Chondrocyte (in vitro differentiated cells): ENCODE results near the gene RAMP2. TPM values are rescaled to one million over a fixed set of nuclear protein-coding genes. Genes with fewer than 3 reads are reported as not detected.

Experiments used
- DNase-seq: peaks from one replicate; pipeline ENCODE4 v3.0.0; 2021; ENCODE audit warnings: mixed read lengths, low spot score
- H3K27ac Mint-ChIP-seq: one replicate; pipeline ENCODE4 v1.8.0; 2021; ENCODE audit warnings: mild to moderate bottlenecking, moderate library complexity, mixed read lengths; ENCODE audit not compliant: unreplicated experiment
- H3K27me3 Mint-ChIP-seq: 2 replicates; pipeline ENCODE4 v1.8.0; 2021; ENCODE audit warnings: low read depth, mixed read lengths
- H3K36me3 Mint-ChIP-seq: 2 replicates; pipeline ENCODE4 v1.8.0; 2021; ENCODE audit warnings: low read depth, mixed read lengths
- H3K4me1 Mint-ChIP-seq: 2 replicates; pipeline ENCODE4 v1.8.0; 2021; ENCODE audit warnings: low read depth, mild to moderate bottlenecking, mixed read lengths
- H3K4me3 Mint-ChIP-seq: one replicate; pipeline ENCODE4 v1.8.0; 2021; ENCODE audit warnings: mild to moderate bottlenecking, moderate library complexity, mixed read lengths; ENCODE audit not compliant: unreplicated experiment
- H3K9me3 Mint-ChIP-seq: 2 replicates; pipeline ENCODE4 v1.8.0; 2021; ENCODE audit warnings: low read depth, mixed read lengths
- CTCF ChIP-seq: fragments of 200-600 bp; sonication (generic); IDR thresholded peaks from 2 replicates; pipeline ENCODE4 v1.5.0; 2021; ENCODE audit warnings: antibody characterized with exemption, mild to moderate bottlenecking, moderate library complexity
- total RNA-seq: library from RNA; stranded (reverse); gene quantifications from 3 replicates; pipeline ENCODE4 v1.2.1, GENCODE V29; 2021

Gene RAMP2
- total RNA-seq, 1 donor from 2014 or later: 3.9 TPM

- H3K9me3 Mint-ChIP-seq: no peaks in the 10 kb centered on the region
- no peak overlapping the region for H3K27ac Mint-ChIP-seq
- DNase-seq: peak; percentile 5
- H3K27me3 Mint-ChIP-seq: peaks cover 8% of the 10 kb centered on the region
- no peaks in the 10 kb centered on the region for H3K36me3 Mint-ChIP-seq
- no peak overlapping the region for H3K4me3 Mint-ChIP-seq
- no peak for TF ChIP-seq CTCF
- H3K4me1 Mint-ChIP-seq: peaks cover 6% of the 10 kb centered on the region
Observed at GRCh38 chr17:42748908-42749798, 11.9 kb upstream of the RAMP2 start.

GRCh38 chr17:42750739-42751344, 10.2 kb upstream of the RAMP2 start:
- Mint-ChIP-seq H3K4me1 (no peaks in the 10 kb centered on the region), H3K27me3 (peaks cover 15% of the 10 kb centered on the region), H3K4me3 (no peak overlapping the region), H3K27ac (no peak overlapping the region), H3K9me3 (no peaks in the 10 kb centered on the region), H3K36me3 (no peaks in the 10 kb centered on the region)
- TF ChIP-seq CTCF: no peak
- DNase-seq: no peak

GRCh38 chr17:42751628-42752027, 9.4 kb upstream of the RAMP2 start:
- H3K36me3 Mint-ChIP-seq: no peaks in the 10 kb centered on the region
- no peak overlapping the region for H3K27ac Mint-ChIP-seq
- no peaks in the 10 kb centered on the region for H3K9me3 Mint-ChIP-seq
- no peak for TF ChIP-seq CTCF
- no peak for DNase-seq
- no peak overlapping the region for H3K4me3 Mint-ChIP-seq
- peaks cover 15% of the 10 kb centered on the region for H3K27me3 Mint-ChIP-seq
- H3K4me1 Mint-ChIP-seq: no peaks in the 10 kb centered on the region

GRCh38 chr17:42754782-42755181, 6.2 kb upstream of the RAMP2 start:
- no peak overlapping the region for H3K4me3 Mint-ChIP-seq
- TF ChIP-seq CTCF: no peak
- no peak overlapping the region for H3K27ac Mint-ChIP-seq
- H3K36me3 Mint-ChIP-seq: no peaks in the 10 kb centered on the region
- H3K9me3 Mint-ChIP-seq: no peaks in the 10 kb centered on the region
- peaks cover 17% of the 10 kb centered on the region for H3K27me3 Mint-ChIP-seq
- H3K4me1 Mint-ChIP-seq: no peaks in the 10 kb centered on the region
- DNase-seq: no peak

- Mint-ChIP-seq H3K27me3 (peaks cover 8% of the 10 kb centered on the region), H3K9me3 (no peaks in the 10 kb centered on the region), H3K4me1 (peaks cover 16% of the 10 kb centered on the region), H3K36me3 (no peaks in the 10 kb centered on the region), H3K27ac (no peak overlapping the region), H3K4me3 (peak overlapping the region; percentile 58)
- TF ChIP-seq CTCF: no peak
- DNase-seq: peak; percentile 24
Observed at GRCh38 chr17:42759982-42760651, 910 bp upstream of the RAMP2 start.
